Dendritic cell treated with granulocyte-macrophage colony-stimulating factor and Interleukin-4, amounts not matched to agents 40 ng/mL and 50 ng/mL, for 4 days (primary cell): ENCODE measurements around the gene SKAP2.

Experiments used
- H3K27ac Mint-ChIP-seq: one replicate; pipeline ENCODE4 v1.8.0; 2022; ENCODE audit warnings: mild to moderate bottlenecking, mixed read lengths
- H3K27me3 Mint-ChIP-seq: one replicate; pipeline ENCODE4 v1.8.0; 2022; ENCODE audit warnings: mild to moderate bottlenecking, mixed read lengths
- H3K36me3 Mint-ChIP-seq: one replicate; pipeline ENCODE4 v1.8.0; 2022; ENCODE audit warnings: low read depth, mixed read lengths
- H3K4me1 Mint-ChIP-seq: one replicate; pipeline ENCODE4 v1.8.0; 2022; ENCODE audit warnings: low read depth, mixed read lengths
- H3K4me3 Mint-ChIP-seq: one replicate; pipeline ENCODE4 v1.8.0; 2022; ENCODE audit warnings: mild to moderate bottlenecking, moderate library complexity, mixed read lengths
- H3K9me3 Mint-ChIP-seq: one replicate; pipeline ENCODE4 v1.8.0; 2022; ENCODE audit warnings: mixed read lengths
- intact Hi-C: fragments of 100-400 bp; cut with micrococcal nuclease; formaldehyde crosslinking; loops from one replicate; pipeline ENCODE4 v1.15.0; 2022

Gene SKAP2

GRCh38 chr7:26653430-26654399 is 210.7 kb downstream of the SKAP2 start:
- no peaks in the 10 kb centered on the region for H3K27me3 Mint-ChIP-seq
- no peak overlapping the region for H3K4me3 Mint-ChIP-seq
- intact Hi-C loops = no loop called here
- peaks cover 11% of the 10 kb centered on the region for H3K36me3 Mint-ChIP-seq
- H3K4me1 Mint-ChIP-seq = no peaks in the 10 kb centered on the region
- H3K9me3 Mint-ChIP-seq = no peaks in the 10 kb centered on the region
- no peak overlapping the region for H3K27ac Mint-ChIP-seq

DNA sequence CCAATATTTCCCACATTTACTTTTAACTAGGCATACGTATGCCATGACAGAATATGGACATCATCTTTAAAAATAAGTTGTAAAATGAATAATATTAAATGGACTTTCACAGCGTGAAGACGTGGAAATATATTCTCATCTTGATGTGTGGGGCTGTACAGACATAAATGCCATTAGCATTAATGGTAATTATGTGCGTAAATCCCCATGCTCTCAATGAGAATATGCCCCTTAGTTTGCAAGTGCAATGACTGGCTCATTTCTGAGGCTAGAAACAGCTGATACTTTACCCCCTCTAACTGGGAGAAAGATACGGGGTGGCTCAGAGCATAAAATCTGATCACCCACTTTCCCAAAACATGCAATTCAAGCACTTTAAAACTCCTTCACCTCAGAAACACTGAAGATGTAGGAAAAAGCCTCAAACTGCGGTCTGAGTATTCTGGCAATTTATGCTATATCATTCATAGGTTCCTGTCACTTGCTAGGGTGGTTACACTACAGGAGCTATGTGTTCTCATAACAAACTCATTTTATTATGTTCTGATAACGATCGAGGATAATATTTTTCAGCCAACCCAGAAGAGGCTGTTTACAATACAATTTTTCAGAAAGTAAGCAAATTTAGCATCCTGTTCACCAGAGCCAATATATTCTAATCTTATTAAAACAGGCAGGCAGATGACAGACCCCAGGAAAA is 211.8 kb downstream of the SKAP2 start:
- Mint-ChIP-seq H3K4me1 (no peaks in the 10 kb centered on the region), H3K27ac (no peak overlapping the region), H3K9me3 (no peaks in the 10 kb centered on the region), H3K4me3 (no peak overlapping the region), H3K36me3 (peaks cover 11% of the 10 kb centered on the region), H3K27me3 (no peaks in the 10 kb centered on the region)
- intact Hi-C loops = no loop called here

DNA sequence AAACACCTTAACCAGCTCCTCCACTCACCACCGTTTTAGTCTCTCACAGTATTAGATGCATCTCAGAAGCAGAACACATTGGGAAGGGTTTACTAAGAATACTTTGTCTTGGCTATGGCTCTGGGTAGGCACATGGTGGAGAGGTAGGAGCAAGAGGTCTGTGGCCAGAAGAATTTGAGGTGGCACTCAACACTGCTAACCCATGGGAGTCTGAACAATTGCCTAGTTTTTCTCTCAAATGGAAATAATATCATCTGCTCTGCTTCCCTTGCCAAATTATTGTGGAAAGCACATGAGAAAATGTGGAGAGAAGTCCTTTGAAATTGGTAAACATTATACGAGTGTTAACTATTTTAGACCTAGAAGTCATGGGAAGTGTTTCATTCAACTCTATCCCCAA is 214.3 kb downstream of the SKAP2 start:
- no peaks in the 10 kb centered on the region for H3K27me3 Mint-ChIP-seq
- no peaks in the 10 kb centered on the region for H3K9me3 Mint-ChIP-seq
- H3K27ac Mint-ChIP-seq = no peak overlapping the region
- no peak overlapping the region for H3K4me3 Mint-ChIP-seq
- peaks cover 7% of the 10 kb centered on the region for H3K4me1 Mint-ChIP-seq
- intact Hi-C loops = no loop called here
- H3K36me3 Mint-ChIP-seq = peaks cover 11% of the 10 kb centered on the region

- Mint-ChIP-seq H3K9me3 (no peaks in the 10 kb centered on the region), H3K27ac (no peak overlapping the region), H3K36me3 (peaks cover 11% of the 10 kb centered on the region), H3K4me3 (no peak overlapping the region), H3K27me3 (no peaks in the 10 kb centered on the region), H3K4me1 (peaks cover 11% of the 10 kb centered on the region)
- intact Hi-C loops = no loop called here
These were observed 215.0 kb downstream of the SKAP2 start for GRCh38 chr7:26649388-26649787.

DNA sequence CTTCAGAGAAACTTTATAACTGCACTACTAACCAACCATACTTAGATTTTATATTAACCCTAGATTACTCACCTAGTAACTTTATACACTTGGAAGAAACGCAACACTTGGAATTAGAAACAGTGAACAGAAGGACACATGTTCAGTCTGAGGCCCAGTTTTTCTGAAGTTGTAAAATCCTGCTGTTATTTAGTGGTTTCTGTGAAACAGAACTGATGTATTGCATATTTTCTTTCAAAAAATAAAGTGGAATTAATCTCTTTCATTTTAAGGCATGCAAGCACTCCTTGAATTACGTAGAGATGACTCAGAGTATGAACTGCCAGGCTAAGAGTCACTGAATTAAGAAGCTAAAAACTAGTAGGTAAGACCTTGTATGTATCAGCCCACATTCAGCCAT is 215.8 kb downstream of the SKAP2 start:
- Mint-ChIP-seq H3K9me3 (no peaks in the 10 kb centered on the region), H3K27me3 (no peaks in the 10 kb centered on the region), H3K4me1 (peaks cover 11% of the 10 kb centered on the region), H3K27ac (no peak overlapping the region), H3K4me3 (no peak overlapping the region), H3K36me3 (peaks cover 11% of the 10 kb centered on the region)
- intact Hi-C loops = no loop called here

DNA sequence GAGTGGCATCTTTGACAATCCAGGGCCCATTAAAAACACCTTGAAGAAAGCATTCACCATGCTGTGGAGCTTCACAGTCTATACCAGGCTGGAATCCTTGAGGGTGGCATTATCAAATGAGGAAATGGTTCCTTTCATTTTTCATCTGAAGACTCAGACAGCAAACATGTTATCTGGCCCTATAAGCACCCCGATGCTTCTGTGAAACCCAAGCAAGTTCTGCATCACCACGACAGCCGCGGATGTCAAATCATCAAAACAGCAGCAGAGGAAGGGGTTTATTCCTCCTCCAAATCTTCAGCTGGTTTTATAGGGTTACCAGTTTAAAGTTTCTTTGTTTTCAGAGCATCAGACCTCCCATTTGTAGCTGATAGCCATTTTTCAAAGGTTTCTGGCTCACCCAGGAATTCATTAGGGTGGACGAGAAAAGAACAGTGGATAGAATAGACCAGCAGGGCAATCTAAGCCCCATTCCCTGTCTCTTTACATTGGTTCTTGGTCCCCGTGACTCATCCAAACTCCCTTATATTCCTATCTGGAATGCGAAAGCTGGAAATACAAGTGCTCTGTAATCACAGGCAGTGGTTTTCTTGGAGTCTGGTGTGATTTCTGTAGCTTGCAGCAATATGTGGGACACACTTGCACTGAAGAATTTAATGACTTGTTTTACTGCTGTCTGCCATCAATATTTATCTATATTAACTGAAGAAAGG is 217.9 kb downstream of the SKAP2 start:
- Mint-ChIP-seq H3K36me3 (peaks cover 5% of the 10 kb centered on the region), H3K9me3 (no peaks in the 10 kb centered on the region), H3K27ac (no peak overlapping the region), H3K4me3 (no peak overlapping the region), H3K27me3 (no peaks in the 10 kb centered on the region), H3K4me1 (peaks cover 11% of the 10 kb centered on the region)
- intact Hi-C loops = no loop called here

GRCh38 chr7:26645121-26645520 is 219.3 kb downstream of the SKAP2 start:
- H3K27me3 Mint-ChIP-seq = no peaks in the 10 kb centered on the region
- H3K27ac Mint-ChIP-seq = no peak overlapping the region
- H3K4me3 Mint-ChIP-seq = no peak overlapping the region
- intact Hi-C loops = no loop called here
- peaks cover 11% of the 10 kb centered on the region for H3K4me1 Mint-ChIP-seq
- H3K9me3 Mint-ChIP-seq = no peaks in the 10 kb centered on the region
- H3K36me3 Mint-ChIP-seq = no peaks in the 10 kb centered on the region

DNA sequence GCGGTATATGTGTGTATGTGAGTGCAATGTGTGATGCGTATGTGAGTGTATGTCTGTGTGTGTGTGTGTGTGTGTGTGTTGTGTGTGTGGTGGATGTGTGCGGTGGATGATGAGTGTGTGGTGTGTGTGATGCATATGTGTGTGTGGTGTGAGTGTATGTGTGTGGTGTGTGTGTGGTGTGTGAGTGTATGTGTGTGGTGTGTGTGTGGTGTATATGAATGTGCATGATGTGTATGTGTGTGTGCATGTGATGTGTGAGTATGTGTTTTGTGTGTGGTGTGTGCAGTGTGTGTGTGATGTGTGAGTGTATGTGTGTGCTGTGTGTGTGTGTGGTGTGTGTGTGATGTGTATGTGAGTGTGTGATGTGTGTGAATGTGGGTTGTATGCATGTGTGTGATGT is 222.0 kb downstream of the SKAP2 start:
- no peak overlapping the region for H3K4me3 Mint-ChIP-seq
- H3K4me1 Mint-ChIP-seq = peaks cover 11% of the 10 kb centered on the region
- no peaks in the 10 kb centered on the region for H3K27me3 Mint-ChIP-seq
- intact Hi-C loops = no loop called here
- no peaks in the 10 kb centered on the region for H3K36me3 Mint-ChIP-seq
- no peaks in the 10 kb centered on the region for H3K9me3 Mint-ChIP-seq
- no peak overlapping the region for H3K27ac Mint-ChIP-seq

GRCh38 chr7:26639695-26640094 is 224.7 kb downstream of the SKAP2 start:
- H3K4me3 Mint-ChIP-seq = no peak overlapping the region
- intact Hi-C loops = no loop called here

DNA sequence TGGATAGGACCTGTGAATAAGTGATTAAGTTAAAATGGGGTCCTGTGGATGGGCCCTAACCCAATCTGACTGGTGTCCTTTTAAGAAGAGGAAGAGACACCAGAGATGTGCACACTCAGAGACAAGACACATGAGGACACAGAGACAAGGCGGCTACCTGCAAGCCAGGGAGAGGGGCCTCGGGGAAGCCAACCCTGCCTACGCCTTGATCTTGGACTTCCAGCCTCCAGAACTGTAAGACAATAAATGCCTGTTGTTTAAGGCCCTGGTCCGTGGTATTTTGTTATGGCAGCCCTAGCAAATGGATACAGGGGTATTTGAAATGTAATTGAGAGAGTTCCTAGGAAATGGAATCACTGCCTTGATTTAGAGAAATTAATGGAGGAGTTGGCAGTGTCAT is 225.3 kb downstream of the SKAP2 start:
- Mint-ChIP-seq H3K9me3 (no peaks in the 10 kb centered on the region), H3K4me3 (no peak overlapping the region), H3K27me3 (no peaks in the 10 kb centered on the region), H3K27ac (no peak overlapping the region), H3K36me3 (no peaks in the 10 kb centered on the region), H3K4me1 (no peaks in the 10 kb centered on the region)
- intact Hi-C loops = no loop called here

More at GRCh38 chr7:26639695-26640094, 224.7 kb downstream of the SKAP2 start:
- H3K4me1 Mint-ChIP-seq = no peaks in the 10 kb centered on the region
- H3K27me3 Mint-ChIP-seq = no peaks in the 10 kb centered on the region
- H3K9me3 Mint-ChIP-seq = no peaks in the 10 kb centered on the region
- no peaks in the 10 kb centered on the region for H3K36me3 Mint-ChIP-seq
- H3K27ac Mint-ChIP-seq = no peak overlapping the region

DNA sequence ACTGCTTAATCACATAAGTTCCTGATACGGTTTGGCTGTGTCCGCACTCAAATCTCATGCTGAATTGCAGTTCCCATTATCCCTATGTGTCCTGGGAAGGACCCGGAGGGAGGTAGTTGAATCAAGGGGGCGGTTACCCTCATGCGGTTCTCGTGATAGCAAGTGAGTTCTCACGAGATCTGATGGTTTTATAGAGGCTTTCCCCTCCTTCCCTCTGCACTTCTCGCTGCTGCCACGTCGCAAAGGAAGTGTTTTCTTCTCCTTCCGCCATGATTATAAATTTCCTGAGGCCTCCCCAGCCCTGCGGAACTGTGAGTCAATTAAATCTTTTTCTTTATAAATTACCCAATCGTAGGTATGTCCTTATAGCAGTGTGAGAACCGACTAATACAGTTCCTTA is 226.2 kb downstream of the SKAP2 start:
- no peak overlapping the region for H3K4me3 Mint-ChIP-seq
- no peaks in the 10 kb centered on the region for H3K36me3 Mint-ChIP-seq
- intact Hi-C loops = no loop called here
- no peak overlapping the region for H3K27ac Mint-ChIP-seq
- H3K9me3 Mint-ChIP-seq = no peaks in the 10 kb centered on the region
- no peaks in the 10 kb centered on the region for H3K27me3 Mint-ChIP-seq
- peaks cover 5% of the 10 kb centered on the region for H3K4me1 Mint-ChIP-seq

DNA sequence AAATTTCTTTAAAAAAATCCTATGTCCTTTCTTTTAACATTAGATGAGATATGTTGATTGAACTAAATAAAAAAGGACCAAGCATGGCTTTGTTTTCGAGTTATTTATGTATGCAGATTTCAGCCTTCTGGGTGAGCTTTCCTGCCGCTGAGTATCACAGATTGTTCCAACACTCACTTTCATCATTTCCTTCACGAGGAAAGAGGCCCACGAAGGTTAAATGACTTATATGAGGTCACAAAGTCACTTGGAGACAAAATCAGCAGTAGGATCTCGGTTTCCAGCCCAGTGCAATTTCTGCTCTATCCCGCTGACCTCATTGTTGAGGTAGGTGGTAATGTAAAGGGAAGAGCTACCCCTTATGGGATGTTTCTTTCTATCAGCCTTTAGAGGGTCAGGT is 226.8 kb downstream of the SKAP2 start:
- intact Hi-C loops = no loop called here
- no peaks in the 10 kb centered on the region for H3K36me3 Mint-ChIP-seq
- no peak overlapping the region for H3K4me3 Mint-ChIP-seq
- H3K4me1 Mint-ChIP-seq = peaks cover 5% of the 10 kb centered on the region
- H3K9me3 Mint-ChIP-seq = no peaks in the 10 kb centered on the region
- no peaks in the 10 kb centered on the region for H3K27me3 Mint-ChIP-seq
- no peak overlapping the region for H3K27ac Mint-ChIP-seq

GRCh38 chr7:26636808-26637207 is 227.6 kb downstream of the SKAP2 start:
- Mint-ChIP-seq H3K27me3 (no peaks in the 10 kb centered on the region), H3K9me3 (no peaks in the 10 kb centered on the region), H3K4me3 (no peak overlapping the region), H3K4me1 (peaks cover 5% of the 10 kb centered on the region), H3K36me3 (no peaks in the 10 kb centered on the region), H3K27ac (no peak overlapping the region)
- intact Hi-C loops = no loop called here

- intact Hi-C loops = no loop called here
- H3K27ac Mint-ChIP-seq = no peak overlapping the region
- H3K4me1 Mint-ChIP-seq = peaks cover 5% of the 10 kb centered on the region
- H3K4me3 Mint-ChIP-seq = no peak overlapping the region
- no peaks in the 10 kb centered on the region for H3K36me3 Mint-ChIP-seq
- H3K27me3 Mint-ChIP-seq = no peaks in the 10 kb centered on the region
- no peaks in the 10 kb centered on the region for H3K9me3 Mint-ChIP-seq
These were observed 230.8 kb downstream of the SKAP2 start for GRCh38 chr7:26633557-26633956.
